Smooth muscle cell of the pulmonary artery (primary cell): ENCODE data around the gene PPP5C. TPM values are rescaled to one million over a fixed set of nuclear protein-coding genes. Genes with fewer than 3 reads are reported as not detected.

Experiments used
- total RNA-seq: library from RNA; depleted of rRNA; stranded (reverse); fragments of >200 nt; gene quantifications from 2 replicates; pipeline ENCODE4 v1.2.3, GENCODE V29; 2014

PPP5C gene
- total RNA-seq = 37.9 and 43.2 TPM in 2 replicates

GRCh38 chr19:46346821-46347571, at the start of gene PPP5C:
Gene PPP5C (plus strand): TSS chr19:46347087. CDS start chr19:46347097, 10 bp downstream.

GRCh38 chr19:46413262-46414031, 66.6 kb downstream of the PPP5C start, which contains the start of gene CCDC8:
Gene CCDC8 (minus strand): TSS chr19:46413564. CDS start chr19:46412810, 754 bp downstream.

GRCh38 chr19:46428239-46429135, 81.6 kb downstream of the PPP5C start, which contains the start of gene PNMA8C:
Gene PNMA8C (minus strand): TSS chr19:46428936. CDS start chr19:46428359, 577 bp downstream.

Other genes with a start within 250 kb of the PPP5C start
- not detected in 2 replicates for gene IGFL3, start 222.4 kb upstream of the PPP5C start, total RNA-seq
- gene IGFL2, start 198.8 kb upstream of the PPP5C start, total RNA-seq = 0.13 TPM in 1 of 2 replicates, not detected in the other
- gene IGFL1, start 117.3 kb upstream of the PPP5C start, total RNA-seq = not detected in 2 replicates
- 0.13 and 2.8 TPM in 2 replicates for gene HIF3A, start 50.0 kb upstream of the PPP5C start, total RNA-seq
- 20.0 and 21.8 TPM in 2 replicates for gene CCDC8, start 66.5 kb downstream of the PPP5C start, total RNA-seq
- 0.39 and 0.50 TPM in 2 replicates for gene PNMA8C, start 81.8 kb downstream of the PPP5C start, total RNA-seq
- gene PNMA8A, start 124.5 kb downstream of the PPP5C start, total RNA-seq = 3.2 and 6.1 TPM in 2 replicates
- 0.96 and 1.6 TPM in 2 replicates for gene PNMA8B, start 148.8 kb downstream of the PPP5C start, total RNA-seq